GM15510 (cell line): ENCODE measurements around the gene CFH.

Experiments
- POLR2A ChIP-seq: IDR thresholded peaks from 3 replicates; pipeline ENCODE4 v1.6.1; 2011; ENCODE audit warnings: borderline replicate concordance; ENCODE audit not compliant: insufficient read length; ENCODE audit errors: extremely low read depth

Gene CFH

DNA sequence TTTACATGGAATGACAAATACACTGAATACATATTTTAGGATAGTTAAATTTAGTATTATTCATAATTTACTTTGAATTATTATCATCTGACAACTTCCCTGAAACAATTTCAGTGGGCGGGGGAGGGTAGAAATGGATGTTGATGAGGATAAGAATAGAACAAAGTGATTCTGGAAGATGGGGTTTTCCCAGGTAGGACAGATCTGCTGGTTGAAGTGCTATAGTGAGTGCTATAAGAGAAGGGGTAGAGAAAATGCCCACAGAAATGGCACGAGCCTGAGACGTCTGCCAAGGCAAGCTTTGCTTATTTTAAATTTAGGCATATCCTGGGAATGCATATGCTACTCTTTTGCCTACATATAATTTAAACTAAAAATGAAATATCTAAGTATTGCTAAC, 3.2 kb downstream of the CFH start:
- TF ChIP-seq POLR2A = no peak

DNA sequence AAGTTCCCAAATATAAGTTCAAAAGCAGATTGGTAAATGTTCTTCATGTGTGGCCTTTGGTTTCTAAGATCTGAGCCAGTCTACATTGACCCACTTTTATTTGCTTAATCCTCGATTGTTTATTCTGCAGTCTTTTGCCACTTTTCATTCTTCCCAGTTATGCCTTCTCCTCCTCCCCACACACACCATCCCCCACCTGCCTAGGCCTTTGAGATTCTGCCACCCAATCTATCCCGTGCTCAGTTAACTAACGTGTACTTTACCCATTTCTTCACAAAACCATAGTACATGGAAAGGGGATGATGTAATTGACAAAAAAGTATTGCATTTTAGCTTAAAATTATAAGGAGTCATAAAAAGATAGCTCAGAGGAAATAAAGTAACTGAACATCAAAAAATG, 3.7 kb downstream of the CFH start:
- TF ChIP-seq POLR2A = no peak

DNA sequence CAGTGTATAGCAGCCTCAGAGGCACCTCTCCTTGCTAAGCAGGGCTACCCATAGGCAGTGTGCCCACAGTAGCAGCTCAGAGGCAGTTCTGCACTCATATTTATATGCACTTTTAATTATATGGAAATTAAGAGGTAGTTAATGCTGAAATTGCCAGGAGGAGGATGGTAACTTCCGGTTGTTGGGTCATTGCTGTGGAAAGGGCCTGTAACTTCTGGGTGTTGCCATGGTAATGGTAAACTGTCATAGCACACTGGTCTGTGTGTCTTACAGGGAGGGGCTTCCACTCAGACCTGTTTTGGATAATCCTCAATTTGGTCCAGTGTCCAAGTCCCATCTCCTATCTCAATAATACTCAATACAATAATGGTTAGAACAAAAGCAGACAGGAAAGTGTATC, 7.6 kb downstream of the CFH start:
- TF ChIP-seq POLR2A = no peak

DNA sequence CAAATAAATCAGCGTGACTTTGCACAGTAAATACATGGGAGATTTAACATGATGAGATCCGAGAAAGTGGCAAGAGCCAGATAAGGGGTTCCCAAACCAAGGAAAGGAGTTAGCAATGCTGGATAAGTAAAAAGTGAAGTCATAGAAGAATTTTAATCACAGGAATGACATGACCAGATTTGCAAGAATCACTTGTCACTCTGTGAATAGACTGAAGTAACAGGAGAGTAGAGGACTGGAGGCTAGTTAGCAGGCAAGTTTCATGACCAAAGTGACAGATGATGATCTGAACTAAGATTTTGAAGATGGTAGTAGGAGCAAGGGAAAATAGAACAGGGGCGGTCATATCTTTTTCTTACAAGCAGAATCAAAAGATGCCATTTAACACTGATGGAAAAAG, 8.4 kb downstream of the CFH start:
- no peak for TF ChIP-seq POLR2A

DNA sequence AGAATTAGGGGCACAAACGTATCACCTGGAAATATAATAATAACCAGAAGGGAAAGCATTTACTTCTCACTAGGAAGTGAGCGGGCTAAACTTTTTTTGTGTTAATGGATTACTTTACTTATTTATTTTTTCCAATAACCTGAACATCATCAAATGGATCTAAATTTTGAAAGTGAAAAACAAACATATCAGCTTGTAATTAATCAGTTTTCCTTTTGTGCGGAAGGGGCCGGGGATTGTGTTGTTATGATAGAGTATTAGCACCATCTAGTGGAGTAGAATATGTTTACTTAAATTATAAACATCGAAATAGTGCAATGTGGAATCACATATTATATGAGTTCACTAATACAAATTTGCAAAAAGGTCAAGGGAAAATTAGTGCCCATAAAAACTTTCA, 9.0 kb downstream of the CFH start:
- TF ChIP-seq POLR2A = no peak

DNA sequence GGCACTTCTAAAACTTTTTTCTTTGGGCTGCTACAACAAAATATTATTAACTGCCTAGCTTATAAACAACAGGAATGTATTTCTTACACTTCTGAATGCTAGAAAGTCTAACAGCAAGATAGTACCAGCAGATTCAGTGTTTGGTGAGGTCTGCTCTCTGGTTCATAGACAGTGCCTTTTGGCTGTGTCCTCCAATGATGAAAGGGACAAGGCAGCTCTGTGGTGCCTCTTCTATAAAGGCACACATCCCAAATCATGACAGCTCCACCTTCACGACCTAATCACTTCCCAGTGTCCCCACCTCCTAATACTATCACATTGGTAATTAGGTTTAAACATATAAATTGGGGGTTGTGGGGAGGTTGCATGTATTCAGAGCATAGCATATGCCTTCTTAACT, 9.5 kb downstream of the CFH start:
- TF ChIP-seq POLR2A = no peak

DNA sequence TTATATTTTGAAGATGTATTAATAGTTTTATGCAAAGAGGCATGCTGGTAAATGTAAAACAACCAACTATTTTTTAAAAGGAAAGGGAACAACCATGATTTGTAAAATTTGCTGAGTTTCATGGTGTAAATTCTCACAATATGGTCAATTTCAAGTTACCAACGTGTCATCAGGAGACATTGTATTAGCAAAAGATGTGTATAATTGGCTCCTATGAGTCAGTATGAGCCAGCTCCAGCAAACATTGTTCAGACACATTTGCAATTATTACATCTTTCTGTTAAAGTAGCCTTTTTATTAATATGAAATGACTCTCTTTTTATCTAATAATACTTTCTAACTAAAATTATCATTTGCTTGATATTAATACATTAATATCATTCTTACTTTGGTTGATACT, 15.3 kb downstream of the CFH start:
- TF ChIP-seq POLR2A = no peak

DNA sequence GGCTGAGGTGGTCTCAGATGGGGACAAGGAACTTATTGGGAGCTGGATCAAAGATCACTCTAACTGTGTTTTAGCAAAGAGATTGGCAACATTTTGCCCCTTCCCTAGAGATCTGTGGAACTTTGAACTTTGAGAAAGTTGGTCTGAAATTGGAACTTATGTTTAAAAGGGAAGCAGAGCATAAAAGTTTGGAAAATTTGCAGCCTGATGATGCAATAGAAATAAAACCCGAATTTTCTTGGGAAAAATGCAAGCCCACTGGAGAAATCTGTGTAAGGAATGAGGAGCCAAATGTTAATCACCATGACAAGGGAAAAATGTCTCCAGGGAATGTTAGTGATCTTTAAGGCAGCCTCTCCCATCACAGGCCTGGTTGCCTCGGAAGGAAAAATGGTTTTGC, 17.2 kb downstream of the CFH start:
- TF ChIP-seq POLR2A = no peak

DNA sequence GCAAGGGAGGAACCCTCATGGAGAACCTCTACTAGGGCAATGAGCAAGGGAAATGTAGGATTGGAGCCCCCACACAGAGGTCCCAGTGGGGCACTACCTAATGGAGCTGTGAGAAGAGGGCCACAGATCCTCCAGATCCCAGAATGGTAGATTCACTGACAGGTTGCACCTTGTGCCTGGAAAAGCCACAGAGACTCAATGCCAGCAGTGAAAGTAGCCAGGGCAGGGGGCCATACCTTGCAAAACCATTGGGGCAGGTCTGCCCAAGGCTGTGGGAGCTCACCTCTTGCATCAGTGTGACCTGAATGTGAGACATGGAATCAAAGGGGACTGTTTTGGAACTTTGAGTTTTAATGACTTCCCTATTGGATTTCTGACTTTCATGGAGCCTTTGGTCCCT, 17.9 kb downstream of the CFH start:
- no peak for TF ChIP-seq POLR2A

DNA sequence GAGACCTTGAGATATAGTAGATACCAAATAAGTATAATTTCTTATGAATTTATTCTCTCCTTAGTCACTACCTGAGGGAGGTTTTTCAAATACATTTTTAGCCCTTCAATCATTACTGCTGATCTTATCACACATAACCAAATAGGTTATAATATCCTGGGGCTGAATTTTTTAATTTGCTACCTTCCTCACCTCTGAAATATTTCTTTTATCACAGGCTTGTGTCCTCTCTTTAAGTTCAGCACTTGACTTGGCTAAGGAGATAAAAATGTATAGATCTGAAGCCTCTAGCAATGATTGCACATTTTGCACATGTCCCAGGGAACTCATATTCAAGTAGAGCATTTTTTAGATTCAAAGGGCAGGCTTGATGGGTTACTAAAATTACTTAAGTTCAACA, 23.1 kb downstream of the CFH start:
- no peak for TF ChIP-seq POLR2A

DNA sequence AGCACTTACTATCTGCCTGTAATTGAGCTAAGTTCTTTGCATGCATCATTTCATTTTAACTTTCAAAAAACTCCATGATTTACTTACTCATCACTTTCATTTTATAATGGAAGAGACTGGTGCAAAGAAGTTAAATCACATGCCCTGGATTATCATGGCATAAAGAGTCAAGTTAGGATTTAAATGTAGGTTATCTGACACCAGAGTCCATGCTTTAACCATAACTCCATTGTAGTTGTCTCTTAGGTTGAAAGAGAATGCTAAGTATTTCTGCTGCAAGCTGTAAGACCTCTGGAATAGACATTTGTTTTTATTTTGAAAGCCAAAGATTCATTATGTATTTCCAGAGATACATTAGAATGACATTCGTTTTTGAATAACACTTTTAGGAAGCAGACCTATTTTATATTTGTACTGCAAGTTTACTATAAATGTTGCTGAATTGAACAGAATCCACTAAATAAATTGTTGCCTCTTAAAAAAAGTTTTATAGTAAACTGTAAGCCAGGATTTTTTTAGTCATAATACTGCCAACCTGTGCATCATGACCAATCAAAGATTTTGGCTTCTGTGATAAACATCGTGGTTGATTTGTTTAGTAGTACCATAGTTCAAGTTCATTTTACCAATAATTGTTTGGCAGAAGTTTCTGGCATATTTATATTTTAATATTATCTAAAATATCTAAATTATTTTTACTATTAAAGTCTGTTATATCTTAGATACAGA, 26.1 kb downstream of the CFH start:
- no peak for TF ChIP-seq POLR2A

DNA sequence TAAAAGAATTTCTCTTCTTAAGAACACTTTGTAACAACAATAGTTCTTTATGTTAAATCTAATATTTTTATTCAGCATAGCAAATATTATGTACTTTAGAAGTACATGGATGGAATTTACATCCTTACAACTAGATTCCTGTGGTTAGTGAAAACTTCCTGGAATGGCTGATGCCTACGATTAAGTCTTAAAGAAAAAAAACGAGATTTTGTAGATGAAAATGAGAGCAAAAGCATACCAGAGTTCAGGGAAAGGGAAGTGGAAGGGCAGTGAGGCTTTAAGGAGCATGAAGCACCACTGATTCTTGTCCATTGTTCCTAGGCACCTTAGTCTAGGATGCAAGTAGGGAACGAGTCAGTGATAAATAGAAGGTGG, 26.7 kb downstream of the CFH start:
- no peak for TF ChIP-seq POLR2A

DNA sequence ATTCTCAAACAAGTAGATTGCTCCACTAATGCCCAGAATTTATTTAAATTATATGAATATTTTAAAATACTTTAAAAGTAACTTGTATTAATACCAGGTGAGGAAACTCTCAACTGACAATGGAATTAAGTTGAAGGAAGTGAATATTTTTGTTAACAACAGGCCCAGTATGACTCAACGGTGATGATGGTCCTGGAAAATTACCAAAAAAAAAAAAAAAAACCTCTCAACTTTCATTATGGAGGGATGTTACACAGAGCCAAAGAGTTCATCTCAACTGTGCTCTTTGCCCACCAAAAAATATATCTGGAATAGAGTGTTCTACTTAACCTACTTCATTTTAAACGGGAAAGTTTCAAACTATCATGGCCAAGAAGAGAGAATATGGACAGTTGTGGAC, 28.3 kb downstream of the CFH start:
- no peak for TF ChIP-seq POLR2A

DNA sequence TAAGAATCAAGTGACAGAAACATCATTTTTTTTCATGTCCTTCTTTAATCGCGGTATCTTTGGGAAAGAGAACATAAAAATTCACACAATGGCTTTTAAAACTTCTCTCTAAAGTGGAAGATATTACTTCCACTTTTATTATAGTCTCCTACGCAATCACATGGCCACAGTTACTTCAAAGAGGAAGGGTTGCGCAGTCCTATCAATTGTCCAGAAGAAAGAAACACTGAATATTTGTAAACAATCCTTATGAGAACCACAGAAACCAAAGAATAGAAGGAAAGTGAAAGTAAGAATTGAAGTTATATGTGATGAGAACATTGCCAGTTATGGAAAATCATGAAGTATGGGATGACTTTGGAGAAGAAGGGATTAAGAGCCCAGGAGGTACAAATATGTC, 32.6 kb downstream of the CFH start:
- TF ChIP-seq POLR2A = no peak

DNA sequence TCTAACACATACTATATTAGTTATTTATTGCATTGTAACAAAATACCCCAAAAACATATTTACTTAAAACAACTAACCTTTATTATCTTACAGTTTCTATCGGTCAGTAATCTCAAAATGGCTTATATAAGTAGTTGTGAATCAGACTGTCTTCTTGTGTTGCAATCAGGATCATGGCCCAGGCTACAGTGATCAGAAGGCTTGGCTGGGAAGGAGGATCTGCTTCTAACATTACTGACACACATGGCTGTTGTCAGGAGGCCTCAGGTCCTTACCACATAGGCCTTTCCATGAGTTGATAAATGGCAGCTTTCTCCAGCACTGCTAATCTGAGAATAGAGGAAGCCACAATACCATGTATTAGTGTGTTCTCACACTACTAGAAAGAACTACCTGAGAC, 33.7 kb downstream of the CFH start:
- TF ChIP-seq POLR2A = no peak

DNA sequence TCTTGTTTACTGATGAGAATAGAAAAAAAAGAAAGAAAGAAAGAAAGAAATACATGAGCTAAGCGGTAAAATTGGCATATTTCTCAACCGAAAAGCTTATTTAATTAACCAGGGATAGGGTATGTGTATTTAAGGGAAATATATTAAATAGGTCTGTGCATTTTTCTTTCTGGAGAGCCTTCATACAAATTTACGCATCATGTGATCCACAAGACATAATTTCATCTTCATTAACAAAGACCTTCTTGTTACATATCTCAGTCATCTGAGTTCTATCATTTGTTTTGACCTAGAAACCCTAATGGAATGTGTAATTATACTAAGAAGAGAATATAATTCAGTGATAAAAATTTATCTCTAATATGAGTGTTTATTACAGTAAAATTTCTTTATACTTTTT, 37.2 kb downstream of the CFH start:
- TF ChIP-seq POLR2A = no peak

DNA sequence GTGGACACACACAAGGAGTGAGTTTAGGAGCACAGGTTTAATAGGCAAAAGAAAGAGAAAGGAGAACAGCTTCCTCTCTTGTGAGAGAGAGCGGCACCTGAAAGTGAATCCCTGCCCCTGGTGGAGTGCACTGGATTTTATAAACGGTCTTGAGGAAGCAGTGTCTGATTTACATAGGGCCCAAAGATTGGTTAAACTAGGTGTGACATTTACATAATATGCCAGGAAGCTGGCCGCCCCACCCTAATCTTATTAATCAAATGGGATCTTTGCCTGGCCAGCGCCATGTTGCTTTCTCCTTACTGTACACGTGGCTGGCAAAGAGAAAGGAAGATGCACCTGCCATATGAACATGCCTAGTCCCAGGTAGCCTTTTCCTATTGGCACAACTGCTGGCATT, 38.7 kb downstream of the CFH start:
- no peak for TF ChIP-seq POLR2A
